ENCODE results near the gene ESYT2. TPM values are rescaled to one million over a fixed set of nuclear protein-coding genes. Genes with fewer than 3 reads are reported as not detected.

ESYT2 gene
- polyA plus RNA-seq, 1 of the 3 experiments (the other 2 are of a cell fraction), result 34.2 TPM

DNA sequence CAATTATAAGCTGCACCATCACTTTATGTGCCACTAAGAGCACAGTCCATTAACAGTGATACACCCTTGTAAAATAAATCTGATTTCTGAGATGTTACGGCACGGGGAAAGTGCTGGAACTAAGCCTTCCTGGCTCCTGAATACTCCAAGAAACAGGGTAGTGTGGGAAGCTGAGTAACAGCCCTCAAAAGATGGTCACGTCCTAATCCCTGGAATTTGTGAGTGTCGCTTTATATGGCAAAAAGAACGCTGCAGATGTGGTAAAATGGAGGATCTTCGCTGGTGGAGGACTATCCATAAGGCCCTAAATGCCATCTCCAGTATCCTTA lies 13.5 kb downstream of the ESYT2 start (continued):
- TF ChIP-seq RXRA (IDR thresholded peaks at IDR 0.05; ENCODE audit: borderline replicate concordance, low read depth), result no peak

DNA sequence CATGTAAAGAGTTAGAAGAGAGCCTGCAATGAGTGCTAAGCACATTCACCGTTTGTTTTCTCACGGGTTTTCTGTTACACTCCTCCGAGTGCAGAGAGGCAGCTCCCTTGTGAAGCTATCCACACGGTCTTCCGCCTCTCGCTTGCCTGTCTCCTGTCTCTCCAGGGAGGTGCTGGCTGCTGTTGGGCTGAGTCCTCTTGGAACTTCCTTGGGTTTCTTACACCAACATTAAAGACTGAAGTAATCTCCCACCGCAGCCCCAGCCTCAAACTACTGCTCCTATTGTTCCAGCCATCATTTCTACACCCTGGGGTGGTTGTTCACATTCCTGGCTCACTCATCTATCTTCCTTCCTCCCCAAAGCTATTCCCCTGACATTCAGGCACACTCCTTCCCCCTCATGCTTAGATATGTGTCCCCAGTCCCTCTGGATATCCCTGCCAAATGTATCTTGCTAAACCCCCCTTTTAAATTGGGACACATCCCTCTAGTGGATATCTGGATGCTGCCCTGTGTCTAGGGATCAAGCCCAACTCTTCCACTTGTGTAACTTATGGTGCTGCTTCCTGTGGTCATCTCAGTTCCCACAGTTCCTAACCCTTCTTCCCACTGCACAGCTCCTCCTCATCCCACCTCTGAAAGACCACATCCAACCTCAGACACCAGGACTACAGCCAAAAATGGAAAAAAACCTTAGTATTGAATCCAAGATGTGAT lies 14.1 kb downstream of the ESYT2 start:
- Histone ChIP-seq H3K9me3 (no peaks in the 10 kb centered on the region), H3K9ac (no peak overlapping the region), H3K79me2 (ENCODE audit: insufficient read depth) (peaks cover 86% of the 10 kb centered on the region), H3K4me2 (no peak overlapping the region), H3K27ac (ENCODE audit: low read depth in 2 of 2, low read length in 1 of 2) (no peak overlapping the region), H3K9me2 (no peaks in the 10 kb centered on the region), H3F3A (replicated peaks; ENCODE audit: insufficient read depth) (peaks cover 26% of the 10 kb centered on the region), H3K4me3 (ENCODE audit: low read depth in 2 of 2, low read length in 1 of 2) (no peak overlapping the region), H4K20me1 (ENCODE audit: insufficient read depth) (peaks cover 11% of the 10 kb centered on the region; the same call in 1 of the 2 replicates), H3K4me1 (ENCODE audit: control insufficient read depth in 1 of 2, insufficient read depth in 2 of 2, low read depth in 1 of 2, low read length in 1 of 2) (peaks cover 27 to 28% of the 10 kb centered on the region in 2 experiments), H3K27me3 (ENCODE audit: insufficient read depth) (no peaks in the 10 kb centered on the region), H3K36me3 (replicated peaks in 1 of 2; ENCODE audit: control insufficient read depth in 1 of 2, insufficient read depth in 2 of 2, low read length in 1 of 2) (peaks cover 0 to under 1% of the 10 kb centered on the region in 2 experiments), H2AFZ (ENCODE audit: low read depth) (no peak overlapping the region)
- CTCF ChIA-PET, result interaction anchor here (1.5 kb wide), 1 partner anchor 12 kb away, joined by 4 read pairs; no protein-coding TSS in a partner anchor
- 93% methylated on average over 7 of the region's 7 CpGs for WGBS (ENCODE audit: low lambda C conversion rate)
- no peak for DNase-seq
- TF ChIP-seq, protein P1, sequence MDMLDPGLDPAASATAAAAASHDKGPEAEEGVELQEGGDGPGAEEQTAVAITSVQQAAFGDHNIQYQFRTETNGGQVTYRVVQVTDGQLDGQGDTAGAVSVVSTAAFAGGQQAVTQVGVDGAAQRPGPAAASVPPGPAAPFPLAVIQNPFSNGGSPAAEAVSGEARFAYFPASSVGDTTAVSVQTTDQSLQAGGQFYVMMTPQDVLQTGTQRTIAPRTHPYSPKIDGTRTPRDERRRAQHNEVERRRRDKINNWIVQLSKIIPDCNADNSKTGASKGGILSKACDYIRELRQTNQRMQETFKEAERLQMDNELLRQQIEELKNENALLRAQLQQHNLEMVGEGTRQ (IDR thresholded peaks at IDR 0.05; ENCODE audit: borderline replicate concordance, low read depth, low read length), result no peak
- TF ChIP-seq, protein P2, sequence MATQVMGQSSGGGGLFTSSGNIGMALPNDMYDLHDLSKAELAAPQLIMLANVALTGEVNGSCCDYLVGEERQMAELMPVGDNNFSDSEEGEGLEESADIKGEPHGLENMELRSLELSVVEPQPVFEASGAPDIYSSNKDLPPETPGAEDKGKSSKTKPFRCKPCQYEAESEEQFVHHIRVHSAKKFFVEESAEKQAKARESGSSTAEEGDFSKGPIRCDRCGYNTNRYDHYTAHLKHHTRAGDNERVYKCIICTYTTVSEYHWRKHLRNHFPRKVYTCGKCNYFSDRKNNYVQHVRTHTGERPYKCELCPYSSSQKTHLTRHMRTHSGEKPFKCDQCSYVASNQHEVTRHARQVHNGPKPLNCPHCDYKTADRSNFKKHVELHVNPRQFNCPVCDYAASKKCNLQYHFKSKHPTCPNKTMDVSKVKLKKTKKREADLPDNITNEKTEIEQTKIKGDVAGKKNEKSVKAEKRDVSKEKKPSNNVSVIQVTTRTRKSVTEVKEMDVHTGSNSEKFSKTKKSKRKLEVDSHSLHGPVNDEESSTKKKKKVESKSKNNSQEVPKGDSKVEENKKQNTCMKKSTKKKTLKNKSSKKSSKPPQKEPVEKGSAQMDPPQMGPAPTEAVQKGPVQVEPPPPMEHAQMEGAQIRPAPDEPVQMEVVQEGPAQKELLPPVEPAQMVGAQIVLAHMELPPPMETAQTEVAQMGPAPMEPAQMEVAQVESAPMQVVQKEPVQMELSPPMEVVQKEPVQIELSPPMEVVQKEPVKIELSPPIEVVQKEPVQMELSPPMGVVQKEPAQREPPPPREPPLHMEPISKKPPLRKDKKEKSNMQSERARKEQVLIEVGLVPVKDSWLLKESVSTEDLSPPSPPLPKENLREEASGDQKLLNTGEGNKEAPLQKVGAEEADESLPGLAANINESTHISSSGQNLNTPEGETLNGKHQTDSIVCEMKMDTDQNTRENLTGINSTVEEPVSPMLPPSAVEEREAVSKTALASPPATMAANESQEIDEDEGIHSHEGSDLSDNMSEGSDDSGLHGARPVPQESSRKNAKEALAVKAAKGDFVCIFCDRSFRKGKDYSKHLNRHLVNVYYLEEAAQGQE (IDR thresholded peaks at IDR 0.05; ENCODE audit: low read depth, low read length), result no peak
- TF ChIP-seq, protein P3, sequence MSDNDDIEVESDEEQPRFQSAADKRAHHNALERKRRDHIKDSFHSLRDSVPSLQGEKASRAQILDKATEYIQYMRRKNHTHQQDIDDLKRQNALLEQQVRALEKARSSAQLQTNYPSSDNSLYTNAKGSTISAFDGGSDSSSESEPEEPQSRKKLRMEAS (IDR thresholded peaks at IDR 0.05; ENCODE audit: low read depth), result no peak
- TF ChIP-seq TAF1 (IDR thresholded peaks at IDR 0.05; ENCODE audit: borderline replicate concordance, low read depth, low read length) (no peak), FOXJ3 (CRISPR knock-in tag; IDR thresholded peaks at IDR 0.05) (no peak), SMC3 (IDR thresholded peaks at IDR 0.05; ENCODE audit: low read depth, low read length) (no peak), RAD21 (IDR thresholded peaks at IDR 0.05; ENCODE audit: low read length) (no peak), ELF1 (IDR thresholded peaks at IDR 0.05) (no peak), EZH2phosphoT487 (IDR thresholded peaks at IDR 0.05; ENCODE audit: borderline replicate concordance, low read depth) (no peak), NFIC (IDR thresholded peaks at IDR 0.05; ENCODE audit: borderline replicate concordance) (no peak), TCF12 (IDR thresholded peaks at IDR 0.05) (no peak)
- POLR2A ChIA-PET, result no interaction called here

Data from SK-N-SH (cell line).